HepG2 (cell line): ENCODE measurements around the gene NARF. TPM values are rescaled to one million over a fixed set of nuclear protein-coding genes. Genes with fewer than 3 reads are reported as not detected.

Experiments
- ARNT2 ChIP-seq: sonication (generic); formaldehyde crosslinking; IDR thresholded peaks from 2 replicates; pipeline ENCODE4 v1.8.0; 2022; ENCODE audit warnings: mild to moderate bottlenecking, low read depth, missing genetic modification reagents, moderate library complexity
- CENPX ChIP-seq: sonication (generic); formaldehyde crosslinking; IDR thresholded peaks from 2 replicates; pipeline ENCODE4 v1.9.0; 2021; ENCODE audit warnings: mild to moderate bottlenecking, missing genetic modification reagents, moderate library complexity
- FOXA3 ChIP-seq: IDR thresholded peaks from 2 replicates; pipeline ENCODE4 v1.6.1; 2016; ENCODE audit warnings: missing genetic modification reagents, missing compliant biosample characterization
- HNRNPLL ChIP-seq: fragments of 200-400 bp; formaldehyde crosslinking; IDR thresholded peaks from 2 replicates; pipeline ENCODE4 v1.6.1; 2017; ENCODE audit warnings: mild to moderate bottlenecking, low read depth, low read length; ENCODE audit not compliant: poor library complexity, severe bottlenecking
- MAFF ChIP-seq: IDR thresholded peaks from 2 replicates; pipeline ENCODE4 v1.6.1; 2011; ENCODE audit warnings: low read depth, low read length, improper control_type of control experiment
- NCOA5 ChIP-seq: sonication (generic); formaldehyde crosslinking; IDR thresholded peaks from 2 replicates; pipeline ENCODE4 v1.4.0; 2020; ENCODE audit warnings: missing genetic modification reagents
- RFXANK ChIP-seq: IDR thresholded peaks from 2 replicates; pipeline ENCODE4 v1.6.1; 2016
- SOX5 ChIP-seq: IDR thresholded peaks from 2 replicates; pipeline ENCODE4 v1.6.1; 2016; ENCODE audit warnings: borderline replicate concordance
- SRSF1 ChIP-seq: fragments of 200-400 bp; formaldehyde crosslinking; optimal IDR thresholded peaks from 2 replicates; pipeline ENCODE3; 2017; ENCODE audit warnings: mild to moderate bottlenecking, low read depth, low read length, moderate library complexity
- THYN1 ChIP-seq: sonication (generic); formaldehyde crosslinking; IDR thresholded peaks from 2 replicates; pipeline ENCODE4 v1.8.1; 2023; ENCODE audit warnings: low read depth, mild to moderate bottlenecking, moderate library complexity, missing genetic modification reagents, borderline replicate concordance
- ZFAT ChIP-seq: sonication (generic); formaldehyde crosslinking; conservative IDR thresholded peaks from 2 replicates; pipeline ENCODE4 v1.8.1; 2023; ENCODE audit warnings: missing genetic modification reagents, inconsistent platforms
- ZNF329 ChIP-seq: sonication (generic); formaldehyde crosslinking; IDR thresholded peaks from 2 replicates; pipeline ENCODE4 v1.9.0; 2021; ENCODE audit warnings: low read depth, mild to moderate bottlenecking, missing genetic modification reagents
- ZNF343 ChIP-seq: sonication (generic); formaldehyde crosslinking; IDR thresholded peaks from 2 replicates; pipeline ENCODE4 v1.4.0; 2020; ENCODE audit warnings: mild to moderate bottlenecking, missing genetic modification reagents
- ZNF441 ChIP-seq: sonication (generic); formaldehyde crosslinking; IDR thresholded peaks from 2 replicates; pipeline ENCODE4 v1.7.0; 2021; ENCODE audit warnings: missing genetic modification reagents, borderline replicate concordance
- ZNF660 ChIP-seq: sonication (generic); formaldehyde crosslinking; IDR thresholded peaks from 2 replicates; pipeline ENCODE4 v1.5.1; 2020; ENCODE audit warnings: mild to moderate bottlenecking, low read depth, missing genetic modification reagents, borderline replicate concordance
- polyA plus RNA-seq, 8 experiments: library from polyadenylated mRNA; depleted of rRNA in 3 of 8; stranded (reverse) in 7 of 8; unstranded in 1 of 8; fragments of >200 nt; fragmentation: Illumina TruSeq in 4 of 8; extraction: Trizol in 4 of 8; gene quantifications; 2 replicates each; pipeline versions ENCODE4 v1.2.1 to v1.2.3, GENCODE V29; 2011 to 2016; ENCODE audit warnings: low read depth in 4 of 8, missing spikeins in 1 of 8, mixed read lengths in 1 of 8; ENCODE audit not compliant: insufficient read depth in 1 of 8
- total RNA-seq, 5 experiments: library from RNA; depleted of rRNA; stranded (reverse); fragments of >200 nt; fragmentation: Illumina TruSeq; extraction: Trizol; gene quantifications; 2 replicates each; pipeline ENCODE4 v1.2.3, GENCODE V29; 2016; ENCODE audit warnings: low read depth in 1 of 5
- TF ChIP-seq, protein P1 (sequence below): sonication (generic); formaldehyde crosslinking; IDR thresholded peaks from 2 replicates; pipeline ENCODE4 v1.5.0; 2020; ENCODE audit warnings: missing genetic modification reagents
- TF ChIP-seq, protein P2 (sequence below): IDR thresholded peaks from 2 replicates; pipeline ENCODE4 v1.6.1; 2016; ENCODE audit warnings: mild to moderate bottlenecking, missing biosample characterization, missing genetic modification reagents
- TF ChIP-seq, protein P3 (sequence below): IDR thresholded peaks from 2 replicates; pipeline ENCODE4 v1.6.1; 2018; ENCODE audit warnings: missing genetic modification reagents
- TF ChIP-seq, protein P4 (sequence below): sonication (generic); formaldehyde crosslinking; IDR thresholded peaks from 2 replicates; pipeline ENCODE4 v1.4.0; 2020; ENCODE audit warnings: missing genetic modification reagents
- TF ChIP-seq, protein P5 (sequence below), 2 experiments: IDR thresholded peaks; 2 replicates each; pipeline ENCODE4 v1.6.1; 2011 to 2012; ENCODE audit warnings: low read length in 2 of 2, borderline replicate concordance in 1 of 2, low read depth in 1 of 2, mild to moderate bottlenecking in 1 of 2, moderate library complexity in 1 of 2
- TF ChIP-seq, protein P6 (sequence below): sonication (generic); formaldehyde crosslinking; conservative IDR thresholded peaks from 2 replicates; pipeline ENCODE4 v1.5.0; 2020; ENCODE audit warnings: missing genetic modification reagents

Gene NARF
- total and polyA plus RNA-seq, 2 of the 13 experiments (the other 11 are each of a cell fraction or from before 2014, with no cell fraction given): 61.1 to 144 TPM

DNA sequence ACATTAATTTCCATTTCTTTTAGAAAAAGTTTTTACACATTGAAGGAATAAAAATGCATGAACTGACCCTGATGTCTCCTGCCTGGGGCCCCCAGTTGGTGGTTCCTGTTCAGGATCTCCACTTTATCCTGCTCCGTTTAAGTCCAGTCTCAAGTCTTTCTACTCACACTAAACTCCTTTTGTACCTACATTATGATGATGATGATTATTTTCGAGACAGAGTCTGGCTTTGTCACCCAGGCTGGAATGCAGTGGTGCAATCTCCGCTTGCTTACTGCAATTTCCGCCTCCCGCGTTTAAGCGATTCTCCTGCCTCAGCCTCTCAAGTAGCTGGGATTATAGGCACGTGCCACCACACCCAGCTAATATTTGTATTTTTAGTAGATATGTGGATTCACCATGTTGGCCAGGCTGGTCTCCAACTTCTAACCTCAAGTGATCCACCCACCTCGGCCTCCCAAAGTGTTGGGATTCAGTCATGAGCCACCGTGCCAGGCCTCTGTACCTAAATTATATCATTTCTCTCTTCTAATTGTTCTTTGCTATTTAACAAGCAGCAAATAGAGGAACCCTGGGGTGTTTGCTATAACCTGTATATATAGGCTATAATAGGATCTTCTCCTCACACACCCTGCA, 58.8 kb downstream of the NARF start (continued):
- TF ChIP-seq, protein P1, sequence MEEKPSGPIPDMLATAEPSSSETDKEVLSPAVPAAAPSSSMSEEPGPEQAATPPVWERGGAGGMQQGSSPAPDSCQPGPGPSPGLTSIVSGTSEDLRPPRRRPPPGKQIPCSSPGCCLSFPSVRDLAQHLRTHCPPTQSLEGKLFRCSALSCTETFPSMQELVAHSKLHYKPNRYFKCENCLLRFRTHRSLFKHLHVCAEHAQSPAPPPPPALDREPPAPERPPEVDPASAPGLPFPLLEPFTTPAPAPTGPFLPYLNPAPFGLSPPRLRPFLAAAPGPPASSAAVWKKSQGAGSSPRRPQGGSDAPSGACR (CRISPR knock-in tag): no peak
- TF ChIP-seq ZFAT (CRISPR knock-in tag) (no peak), THYN1 (CRISPR knock-in tag) (no peak), ZNF660 (CRISPR knock-in tag) (no peak), ZNF441 (no peak), NCOA5 (CRISPR knock-in tag) (no peak), CENPX (CRISPR knock-in tag) (no peak), SRSF1 (no peak), ZNF329 (CRISPR knock-in tag) (no peak; the same call in none of the 2 replicates), SOX5 (CRISPR knock-in tag) (peak; percentile 92), FOXA3 (peak; percentile 85), ZNF343 (CRISPR knock-in tag) (no peak), HNRNPLL (no peak), RFXANK (CRISPR knock-in tag) (0 out of 2 replicates have a peak, but pooled peaks have one; percentile 68), ARNT2 (CRISPR knock-in tag) (peak; percentile 76; the same call in 1 of the 2 replicates), MAFF (peak; percentile 45; the same call in 1 of the 2 replicates)
- TF ChIP-seq, protein P2, sequence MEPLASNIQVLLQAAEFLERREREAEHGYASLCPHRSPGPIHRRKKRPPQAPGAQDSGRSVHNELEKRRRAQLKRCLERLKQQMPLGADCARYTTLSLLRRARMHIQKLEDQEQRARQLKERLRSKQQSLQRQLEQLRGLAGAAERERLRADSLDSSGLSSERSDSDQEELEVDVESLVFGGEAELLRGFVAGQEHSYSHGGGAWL (CRISPR knock-in tag): no peak
- TF ChIP-seq, protein P3, sequence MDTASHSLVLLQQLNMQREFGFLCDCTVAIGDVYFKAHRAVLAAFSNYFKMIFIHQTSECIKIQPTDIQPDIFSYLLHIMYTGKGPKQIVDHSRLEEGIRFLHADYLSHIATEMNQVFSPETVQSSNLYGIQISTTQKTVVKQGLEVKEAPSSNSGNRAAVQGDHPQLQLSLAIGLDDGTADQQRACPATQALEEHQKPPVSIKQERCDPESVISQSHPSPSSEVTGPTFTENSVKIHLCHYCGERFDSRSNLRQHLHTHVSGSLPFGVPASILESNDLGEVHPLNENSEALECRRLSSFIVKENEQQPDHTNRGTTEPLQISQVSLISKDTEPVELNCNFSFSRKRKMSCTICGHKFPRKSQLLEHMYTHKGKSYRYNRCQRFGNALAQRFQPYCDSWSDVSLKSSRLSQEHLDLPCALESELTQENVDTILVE: peak; percentile 90
- TF ChIP-seq, protein P4, sequence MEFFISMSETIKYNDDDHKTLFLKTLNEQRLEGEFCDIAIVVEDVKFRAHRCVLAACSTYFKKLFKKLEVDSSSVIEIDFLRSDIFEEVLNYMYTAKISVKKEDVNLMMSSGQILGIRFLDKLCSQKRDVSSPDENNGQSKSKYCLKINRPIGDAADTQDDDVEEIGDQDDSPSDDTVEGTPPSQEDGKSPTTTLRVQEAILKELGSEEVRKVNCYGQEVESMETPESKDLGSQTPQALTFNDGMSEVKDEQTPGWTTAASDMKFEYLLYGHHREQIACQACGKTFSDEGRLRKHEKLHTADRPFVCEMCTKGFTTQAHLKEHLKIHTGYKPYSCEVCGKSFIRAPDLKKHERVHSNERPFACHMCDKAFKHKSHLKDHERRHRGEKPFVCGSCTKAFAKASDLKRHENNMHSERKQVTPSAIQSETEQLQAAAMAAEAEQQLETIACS (CRISPR knock-in tag): no peak
- TF ChIP-seq, protein P5, sequence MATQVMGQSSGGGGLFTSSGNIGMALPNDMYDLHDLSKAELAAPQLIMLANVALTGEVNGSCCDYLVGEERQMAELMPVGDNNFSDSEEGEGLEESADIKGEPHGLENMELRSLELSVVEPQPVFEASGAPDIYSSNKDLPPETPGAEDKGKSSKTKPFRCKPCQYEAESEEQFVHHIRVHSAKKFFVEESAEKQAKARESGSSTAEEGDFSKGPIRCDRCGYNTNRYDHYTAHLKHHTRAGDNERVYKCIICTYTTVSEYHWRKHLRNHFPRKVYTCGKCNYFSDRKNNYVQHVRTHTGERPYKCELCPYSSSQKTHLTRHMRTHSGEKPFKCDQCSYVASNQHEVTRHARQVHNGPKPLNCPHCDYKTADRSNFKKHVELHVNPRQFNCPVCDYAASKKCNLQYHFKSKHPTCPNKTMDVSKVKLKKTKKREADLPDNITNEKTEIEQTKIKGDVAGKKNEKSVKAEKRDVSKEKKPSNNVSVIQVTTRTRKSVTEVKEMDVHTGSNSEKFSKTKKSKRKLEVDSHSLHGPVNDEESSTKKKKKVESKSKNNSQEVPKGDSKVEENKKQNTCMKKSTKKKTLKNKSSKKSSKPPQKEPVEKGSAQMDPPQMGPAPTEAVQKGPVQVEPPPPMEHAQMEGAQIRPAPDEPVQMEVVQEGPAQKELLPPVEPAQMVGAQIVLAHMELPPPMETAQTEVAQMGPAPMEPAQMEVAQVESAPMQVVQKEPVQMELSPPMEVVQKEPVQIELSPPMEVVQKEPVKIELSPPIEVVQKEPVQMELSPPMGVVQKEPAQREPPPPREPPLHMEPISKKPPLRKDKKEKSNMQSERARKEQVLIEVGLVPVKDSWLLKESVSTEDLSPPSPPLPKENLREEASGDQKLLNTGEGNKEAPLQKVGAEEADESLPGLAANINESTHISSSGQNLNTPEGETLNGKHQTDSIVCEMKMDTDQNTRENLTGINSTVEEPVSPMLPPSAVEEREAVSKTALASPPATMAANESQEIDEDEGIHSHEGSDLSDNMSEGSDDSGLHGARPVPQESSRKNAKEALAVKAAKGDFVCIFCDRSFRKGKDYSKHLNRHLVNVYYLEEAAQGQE (IDR thresholded peaks at IDR 0.05; ENCODE audit: borderline replicate concordance in 1 of 2, low read depth in 1 of 2, low read length in 2 of 2): 0 out of 4 replicates have a peak, but pooled peaks of 1 of the 2 experiments have one; percentile 32
- TF ChIP-seq, protein P6, sequence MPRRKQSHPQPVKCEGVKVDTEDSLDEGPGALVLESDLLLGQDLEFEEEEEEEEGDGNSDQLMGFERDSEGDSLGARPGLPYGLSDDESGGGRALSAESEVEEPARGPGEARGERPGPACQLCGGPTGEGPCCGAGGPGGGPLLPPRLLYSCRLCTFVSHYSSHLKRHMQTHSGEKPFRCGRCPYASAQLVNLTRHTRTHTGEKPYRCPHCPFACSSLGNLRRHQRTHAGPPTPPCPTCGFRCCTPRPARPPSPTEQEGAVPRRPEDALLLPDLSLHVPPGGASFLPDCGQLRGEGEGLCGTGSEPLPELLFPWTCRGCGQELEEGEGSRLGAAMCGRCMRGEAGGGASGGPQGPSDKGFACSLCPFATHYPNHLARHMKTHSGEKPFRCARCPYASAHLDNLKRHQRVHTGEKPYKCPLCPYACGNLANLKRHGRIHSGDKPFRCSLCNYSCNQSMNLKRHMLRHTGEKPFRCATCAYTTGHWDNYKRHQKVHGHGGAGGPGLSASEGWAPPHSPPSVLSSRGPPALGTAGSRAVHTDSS: no peak
